Endothelial cell of umbilical vein (primary cell): ENCODE results near the gene RMDN3. TPM values are rescaled to one million over a fixed set of nuclear protein-coding genes. Genes with fewer than 3 reads are reported as not detected.

Experiments used
- BruUV-seq: library from RNA; stranded (reverse); fragments of 400-500 nt; replicated peaks from 2 replicates; lab custom pipeline; 2021; lab: Mats Ljungman, UMichigan
- CTCF ChIA-PET: fragments of 300-600, 350-600 bp; sonication (Branson Sonifier 250); formaldehyde crosslinking; loops from one replicate; lab custom pipeline; 2021; ENCODE audit warnings: antibody characterized with exemption, inconsistent platforms; lab: Charles Lee
- POLR2A ChIA-PET: fragments of 300-600, 350-600 bp; sonication (Branson Sonifier 250); formaldehyde crosslinking; loops from one replicate; lab custom pipeline; 2021; ENCODE audit warnings: antibody characterized with exemption, inconsistent platforms; lab: Charles Lee
- DNase-seq: peaks from one replicate; pipeline ENCODE4 v3.0.0-alpha.2; 2011; ENCODE audit warnings: low read depth, low spot score
- FAIRE-seq: peaks from 2 replicates; lab custom pipeline; 2011; peaks lifted over from hg19 to GRCh38; lab: Jason Lieb, UNC
- H2AFZ ChIP-seq: 2 replicates; pipeline ENCODE4 v1.6.0; 2012; ENCODE audit warnings: low read depth, low read length, control low read depth, inconsistent platforms
- H3K27ac ChIP-seq: 2 replicates; pipeline ENCODE4 v1.5.1; 2011; ENCODE audit warnings: low read depth, mild to moderate bottlenecking, control low read depth, low read length, moderate library complexity; ENCODE audit not compliant: insufficient read depth
- H3K27me3 ChIP-seq, 2 experiments: 2 replicates each; pipeline versions ENCODE4 v1.6.0 to v1.6.1; 2011; ENCODE audit warnings: low read length in 2 of 2, mixed read lengths in 1 of 2; ENCODE audit not compliant: control insufficient read depth in 2 of 2, insufficient read depth in 2 of 2
- H3K36me3 ChIP-seq, 2 experiments: 2 replicates in 1 of 2; 3 replicates in 1 of 2; pipeline ENCODE4 v1.5.1; 2011; ENCODE audit warnings: low read length in 2 of 2, mild to moderate bottlenecking in 1 of 2, moderate library complexity in 1 of 2; ENCODE audit not compliant: control insufficient read depth in 2 of 2, insufficient read depth in 2 of 2; ENCODE audit errors: extremely low read depth in 1 of 2
- H3K4me1 ChIP-seq: 3 replicates; pipeline ENCODE4 v1.5.1; 2011; ENCODE audit warnings: mild to moderate bottlenecking, low read length; ENCODE audit not compliant: control insufficient read depth, insufficient read depth; ENCODE audit errors: extremely low read depth
- H3K4me2 ChIP-seq: 2 replicates; pipeline ENCODE4 v1.6.1; 2011; ENCODE audit warnings: low read length, control low read depth, mixed read lengths; ENCODE audit not compliant: insufficient read depth
- H3K4me3 ChIP-seq, 3 experiments: fragments of 200-600 bp in 1 of 3; sonication (generic), shearing (Covaris generic) in 1 of 3; replicated peaks in 1 of 3; 2 replicates each; pipeline ENCODE4 v1.5.1; 2011 to 2016; ENCODE audit warnings: control low read depth in 3 of 3, low read length in 3 of 3, mild to moderate bottlenecking in 2 of 3, inconsistent platforms in 1 of 3, low read depth in 1 of 3, moderate library complexity in 1 of 3; ENCODE audit not compliant: insufficient read depth in 1 of 3
- H3K79me2 ChIP-seq: 2 replicates; pipeline ENCODE4 v1.6.0; 2012; ENCODE audit warnings: low read length, inconsistent platforms; ENCODE audit not compliant: control insufficient read depth, insufficient read depth
- H3K9ac ChIP-seq: replicated peaks from 2 replicates; pipeline ENCODE3; 2011; ENCODE audit warnings: low read length, control low read depth; ENCODE audit not compliant: insufficient read depth; ENCODE audit errors: extremely low read depth
- H3K9me1 ChIP-seq: replicated peaks from 3 replicates; pipeline ENCODE4 v1.6.0; 2011; ENCODE audit warnings: mild to moderate bottlenecking, low read length; ENCODE audit not compliant: control insufficient read depth, insufficient read depth; ENCODE audit errors: extremely low read depth
- H3K9me3 ChIP-seq: replicated peaks from 2 replicates; pipeline ENCODE4 v1.5.1; 2012; ENCODE audit warnings: low read length, inconsistent platforms; ENCODE audit not compliant: control insufficient read depth, insufficient read depth
- H4K20me1 ChIP-seq: replicated peaks from 2 replicates; pipeline ENCODE3; 2011; ENCODE audit warnings: mild to moderate bottlenecking, low read length; ENCODE audit not compliant: control insufficient read depth, insufficient read depth; ENCODE audit errors: extremely low read depth
- POLR2A ChIP-seq: IDR thresholded peaks from 2 replicates; pipeline ENCODE4 v1.6.1; 2012; ENCODE audit warnings: low read depth, mild to moderate bottlenecking, control low read depth, low read length
- POLR2AphosphoS5 ChIP-seq: IDR thresholded peaks from 2 replicates; pipeline ENCODE4 v1.6.1; 2012; ENCODE audit warnings: low read depth, mild to moderate bottlenecking, control low read depth, low read length, moderate library complexity; ENCODE audit not compliant: insufficient read depth
- dilution Hi-C: fragments of 300-500 bp; cut with MboI; formaldehyde crosslinking; loops from one replicate; pipeline ENCODE4 v1.15.0; 2019; ENCODE audit warnings: low sequenced_read_pairs; ENCODE audit not compliant: extremely low pct_ligation_motif_present
- intact Hi-C: fragments of 100-400 bp; cut with micrococcal nuclease; formaldehyde crosslinking; loops from one replicate; pipeline ENCODE4 v1.10.0; 2022
- polyA plus RNA-seq, 4 experiments: library from polyadenylated mRNA; depleted of rRNA in 3 of 4; stranded (reverse) in 3 of 4; unstranded in 1 of 4; fragments of >200 nt; gene quantifications; 2 replicates each; pipeline versions ENCODE4 v1.2.1 to v1.2.3, GENCODE V29; 2011 to 2012; ENCODE audit warnings: missing spikeins in 1 of 4
- total RNA-seq: library from RNA; stranded (reverse); gene quantifications from 2 replicates; pipeline ENCODE4 v1.2.3, GENCODE V29; 2021
- TF ChIP-seq, protein P1 (sequence below), 2 donors: IDR thresholded peaks; 1 replicate in 1 of 2; 2 replicates in 1 of 2; pipeline ENCODE4 v1.5.1; 2011; ENCODE audit warnings: low read length in 2 of 2, mild to moderate bottlenecking in 2 of 2, moderate library complexity in 2 of 2, control low read depth in 1 of 2, inconsistent platforms in 1 of 2, low read depth in 1 of 2; ENCODE audit not compliant: insufficient read depth in 1 of 2; ENCODE audit errors: extremely low read depth in 1 of 2

The RMDN3 gene
- total and polyA plus RNA-seq, 2 donors (not counting 3 experiments of a cell fraction or from before 2014, with no cell fraction given), result 20.1 to 37.2 TPM

DNA sequence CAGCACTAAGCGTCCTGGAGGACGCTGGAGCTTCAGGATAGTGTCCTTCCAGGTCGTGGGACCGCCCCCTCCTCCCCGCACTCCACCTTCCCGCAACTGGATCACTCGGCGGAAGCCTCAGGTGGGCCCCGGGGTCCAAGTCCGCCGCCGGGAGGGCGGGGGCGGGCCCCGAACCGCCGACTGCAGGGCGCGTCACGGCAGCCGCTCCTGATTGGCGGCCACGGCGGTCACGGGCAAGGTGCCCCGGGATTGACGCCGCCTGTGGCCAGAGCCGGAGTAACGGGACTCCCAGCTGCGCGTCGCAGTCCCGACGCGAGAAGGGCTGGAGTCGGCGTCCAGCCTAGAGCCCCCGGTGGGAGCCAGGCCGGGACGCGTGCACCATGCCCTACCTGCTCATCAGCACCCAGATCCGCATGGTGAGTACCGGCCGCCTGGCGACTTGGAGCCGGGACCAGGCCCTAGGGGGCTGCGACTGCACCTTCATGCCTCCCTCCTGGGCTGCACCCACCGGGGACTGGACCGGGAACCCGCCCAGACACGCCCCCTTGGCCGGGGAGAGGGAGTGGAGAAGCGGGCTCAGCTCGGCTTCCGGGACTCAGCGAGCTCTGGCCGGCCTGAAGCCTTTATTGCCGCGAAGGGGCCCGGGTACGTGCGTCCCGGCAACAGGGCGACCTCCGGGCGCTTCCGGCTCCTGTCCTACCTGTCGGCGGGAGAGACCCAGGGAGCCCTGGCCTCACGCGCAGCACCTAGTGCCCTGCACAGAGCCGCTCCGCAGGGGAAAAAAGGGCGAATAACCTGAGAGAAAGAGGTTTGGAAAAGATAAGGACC, 9.0 kb upstream of the RMDN3 start, which contains the start of gene GCHFR:
GCHFR (plus strand) TSS at position 268 of the 828 bp plus-strand sequence; CDS start at position 381, 113 bp downstream.
- Histone ChIP-seq H3K9me1 (no peaks in the 10 kb centered on the region), H3K4me2 (peak within 1 kb of the TSS; percentile 54), H2AFZ (peak within 1 kb of the TSS; percentile 81), H3K27ac (no peak within 1 kb of the TSS), H3K4me1 (peaks cover 30% of the 10 kb centered on the region), H3K4me3 (peak within 1 kb of the TSS in 2 of 3 experiments; percentile 25 to 32), H3K9ac (peak within 1 kb of the TSS; percentile 16), H3K27me3 (no peaks in the 10 kb centered on the region), H3K79me2 (no peaks in the 10 kb centered on the region), H4K20me1 (no peaks in the 10 kb centered on the region), H3K36me3 (no peaks in the 10 kb centered on the region), H3K9me3 (no peaks in the 10 kb centered on the region)
- TF ChIP-seq, protein P1, sequence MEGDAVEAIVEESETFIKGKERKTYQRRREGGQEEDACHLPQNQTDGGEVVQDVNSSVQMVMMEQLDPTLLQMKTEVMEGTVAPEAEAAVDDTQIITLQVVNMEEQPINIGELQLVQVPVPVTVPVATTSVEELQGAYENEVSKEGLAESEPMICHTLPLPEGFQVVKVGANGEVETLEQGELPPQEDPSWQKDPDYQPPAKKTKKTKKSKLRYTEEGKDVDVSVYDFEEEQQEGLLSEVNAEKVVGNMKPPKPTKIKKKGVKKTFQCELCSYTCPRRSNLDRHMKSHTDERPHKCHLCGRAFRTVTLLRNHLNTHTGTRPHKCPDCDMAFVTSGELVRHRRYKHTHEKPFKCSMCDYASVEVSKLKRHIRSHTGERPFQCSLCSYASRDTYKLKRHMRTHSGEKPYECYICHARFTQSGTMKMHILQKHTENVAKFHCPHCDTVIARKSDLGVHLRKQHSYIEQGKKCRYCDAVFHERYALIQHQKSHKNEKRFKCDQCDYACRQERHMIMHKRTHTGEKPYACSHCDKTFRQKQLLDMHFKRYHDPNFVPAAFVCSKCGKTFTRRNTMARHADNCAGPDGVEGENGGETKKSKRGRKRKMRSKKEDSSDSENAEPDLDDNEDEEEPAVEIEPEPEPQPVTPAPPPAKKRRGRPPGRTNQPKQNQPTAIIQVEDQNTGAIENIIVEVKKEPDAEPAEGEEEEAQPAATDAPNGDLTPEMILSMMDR (IDR thresholded peaks at IDR 0.05; ENCODE audit: extremely low read depth in 1 of 2, insufficient read depth in 1 of 2, low read depth in 1 of 2, low read length in 2 of 2), result peak in 1 of 2 donors; percentile 59
- TF ChIP-seq POLR2A, result no peak
- peak; percentile 25 for TF ChIP-seq POLR2AphosphoS5
- intact Hi-C loops (loop anchor here (1.0 kb wide), 1 partner anchor 9 kb away; the partner anchor contains the start of gene RMDN3), dilution Hi-C loops (no loop called here)
- FAIRE-seq (peak; percentile 55), DNase-seq (peak; percentile 73)
- CTCF ChIA-PET, result interaction anchor here (0.6 to 2.2 kb wide), 9 partner anchors 12 to 174 kb away, joined by 3 to 8 read pairs (median 6); no protein-coding TSS in a partner anchor
- POLR2A ChIA-PET, result no interaction called here
- no TSS peak for BruUV-seq
